ENCODE measurements around the gene GBA3.

Gene GBA3

GRCh38 chr4:22692736-22693135 is at the start of gene GBA3:
Gene GBA3 (plus strand): TSS chr4:22692937.
- no peak for DNase-seq (ENCODE audit: low read depth)

- no peak for DNase-seq (ENCODE audit: low read depth)
Observed at GRCh38 chr4:22643952-22644351, 48.8 kb upstream of the GBA3 start.

GRCh38 chr4:22645481-22646182 is 47.1 kb upstream of the GBA3 start:
- no peak for DNase-seq (ENCODE audit: low read depth)

- no peak for DNase-seq (ENCODE audit: low read depth)
Observed at GRCh38 chr4:22648996-22649395, 43.7 kb upstream of the GBA3 start.

DNA sequence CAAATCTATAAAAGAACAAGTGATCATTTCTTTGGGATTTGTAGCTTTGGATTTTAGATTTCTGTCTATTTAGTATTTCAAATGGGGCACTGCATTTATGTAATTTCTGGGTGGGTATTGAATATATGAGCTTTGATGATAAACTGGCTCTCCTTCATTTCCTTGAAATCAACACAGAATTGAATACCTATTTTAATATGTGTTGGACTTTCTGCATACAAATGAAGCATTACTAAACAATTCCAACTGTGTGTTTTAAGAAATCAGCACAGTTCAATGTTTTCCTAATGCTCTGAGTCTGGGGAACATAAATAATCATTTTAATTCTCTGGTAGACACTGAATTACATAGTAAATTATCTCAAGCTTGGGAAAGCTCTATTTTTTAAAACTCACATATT is 42.0 kb upstream of the GBA3 start:
- no peak for DNase-seq (ENCODE audit: low read depth)

DNA sequence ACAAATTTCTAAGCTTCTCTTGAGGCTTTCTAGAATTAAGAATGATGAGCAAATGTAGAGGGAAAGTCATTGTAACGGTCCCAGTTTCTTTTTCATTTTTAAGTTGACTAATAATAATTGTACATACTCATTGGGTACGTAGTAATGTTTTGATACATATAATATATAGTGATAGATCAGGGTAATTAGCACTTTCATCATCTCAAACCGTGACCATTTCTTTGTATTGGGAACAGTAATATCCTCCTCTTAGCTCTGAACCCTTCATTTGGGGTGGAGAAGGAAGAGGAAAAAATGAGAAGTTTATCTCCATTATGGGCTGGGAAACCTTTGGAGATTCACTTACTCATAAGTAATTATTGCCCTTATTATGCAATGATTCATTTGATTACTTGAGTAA is 39.0 kb upstream of the GBA3 start:
- no peak for DNase-seq (ENCODE audit: low read depth)

DNA sequence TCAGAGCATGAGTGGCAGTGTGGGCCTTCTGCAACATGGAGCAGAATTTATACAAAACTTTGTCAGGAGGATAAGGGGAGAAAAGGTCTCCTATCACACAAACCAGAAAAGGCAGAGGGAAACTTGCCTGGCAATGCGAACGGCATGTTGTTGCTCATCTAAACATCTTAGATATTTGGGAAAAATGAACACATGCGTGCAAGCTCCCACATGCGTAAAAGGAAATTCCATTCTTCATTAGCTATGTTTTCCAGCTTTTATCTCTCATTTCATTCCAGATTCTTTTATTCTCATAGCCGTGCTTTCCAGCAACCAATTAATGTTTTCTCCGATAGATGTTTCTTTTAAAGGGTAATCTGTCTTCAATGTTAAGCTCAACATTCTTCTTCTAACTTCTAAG is 31.3 kb upstream of the GBA3 start:
- no peak for DNase-seq (ENCODE audit: low read depth)

DNA sequence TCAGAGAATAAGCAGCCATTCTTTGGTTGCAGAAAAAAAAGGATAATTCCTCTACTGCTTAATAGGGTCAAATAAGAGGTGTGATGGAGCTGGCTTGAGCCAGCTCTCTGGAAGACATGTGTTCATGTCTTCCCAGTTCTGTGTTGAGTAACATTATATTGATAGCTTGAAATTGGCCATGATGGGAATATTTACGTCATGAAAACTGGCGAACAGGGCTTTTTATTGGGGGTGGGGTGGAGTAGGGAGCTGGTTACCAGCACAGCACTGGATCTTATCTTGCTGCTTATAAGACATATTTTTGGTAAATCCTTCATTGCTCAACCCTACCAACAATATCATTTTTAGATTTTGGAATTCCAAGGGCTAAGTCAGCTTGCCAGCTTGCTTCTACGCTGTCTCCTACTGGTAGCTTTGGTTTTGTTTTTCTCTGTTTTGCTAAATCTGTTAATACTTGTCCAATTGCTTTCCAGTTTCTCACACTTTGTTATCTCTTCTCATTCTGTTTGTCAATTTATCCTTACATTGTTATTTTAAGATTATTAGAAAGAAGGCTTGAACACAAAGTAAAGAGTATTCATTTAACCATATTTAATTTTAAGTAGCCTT is 25.3 kb upstream of the GBA3 start:
- DNase-seq (ENCODE audit: low read depth): no peak

- peak; percentile 45 for DNase-seq (ENCODE audit: low read depth)
Observed at GRCh38 chr4:22668301-22668700, 24.4 kb upstream of the GBA3 start.

DNA sequence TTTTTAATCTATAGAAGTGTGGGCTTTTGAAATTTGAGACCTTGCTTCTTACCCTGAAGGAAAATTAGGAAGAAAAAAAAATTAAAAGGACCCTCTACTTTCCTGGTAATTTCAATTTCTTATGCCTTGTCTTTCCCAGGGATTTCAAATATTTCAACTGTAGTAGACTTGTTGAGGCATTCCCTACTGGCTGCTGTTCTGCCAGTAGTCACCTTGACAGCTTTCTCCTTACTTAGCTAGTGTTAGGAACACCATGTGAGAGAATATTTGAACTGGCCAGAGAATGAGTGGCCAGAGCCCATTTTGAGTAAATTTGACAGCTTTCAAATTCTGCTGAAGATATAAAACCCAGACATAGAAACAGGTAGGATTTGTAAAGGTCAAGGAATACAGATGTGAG is 24.0 kb upstream of the GBA3 start:
- DNase-seq (ENCODE audit: low read depth): no peak

- DNase-seq (ENCODE audit: low read depth): peak; percentile 26
Observed at GRCh38 chr4:22670956-22671355, 21.8 kb upstream of the GBA3 start.

- DNase-seq (ENCODE audit: low read depth): no peak
Observed at GRCh38 chr4:22672519-22672918, 20.2 kb upstream of the GBA3 start.

DNA sequence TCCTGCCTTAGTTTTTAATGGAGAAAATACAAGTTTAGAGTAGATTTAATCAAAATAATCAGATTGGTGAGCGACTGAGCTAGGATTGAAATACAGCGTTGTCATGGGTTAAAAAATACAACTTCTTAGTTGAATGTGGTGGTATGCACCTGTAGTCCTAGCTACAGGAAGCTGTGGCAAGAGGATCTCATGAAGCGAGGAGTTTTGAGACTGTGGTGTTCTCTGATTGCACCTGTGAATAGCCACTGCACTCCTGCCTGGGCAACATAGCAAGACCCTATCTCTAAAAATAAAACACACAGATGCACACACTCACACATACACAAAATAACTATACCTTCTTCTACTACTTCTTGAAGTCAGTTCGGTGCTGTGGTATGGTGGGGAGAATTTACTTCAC is 19.8 kb upstream of the GBA3 start:
- DNase-seq (ENCODE audit: low read depth): no peak

DNA sequence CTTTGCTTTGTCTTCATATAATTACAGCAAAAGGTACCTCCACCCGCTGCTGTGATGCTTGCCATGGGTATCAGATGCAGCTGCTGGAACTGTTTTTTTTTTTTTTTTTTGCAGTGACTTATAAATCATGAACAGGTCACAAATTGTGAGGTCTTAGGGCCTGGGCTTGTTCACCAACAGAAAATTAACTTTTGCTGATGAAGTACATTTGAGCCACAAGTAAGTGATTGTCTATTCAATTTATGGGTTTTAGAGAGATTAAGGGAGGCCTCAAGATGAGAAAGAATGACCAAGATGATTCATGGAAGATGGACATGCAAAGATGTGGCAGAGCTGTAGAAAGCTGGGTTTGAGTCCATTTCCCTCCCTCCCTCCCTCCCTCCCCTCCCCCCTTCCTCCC is 18.0 kb upstream of the GBA3 start:
- DNase-seq (ENCODE audit: low read depth): no peak

DNA sequence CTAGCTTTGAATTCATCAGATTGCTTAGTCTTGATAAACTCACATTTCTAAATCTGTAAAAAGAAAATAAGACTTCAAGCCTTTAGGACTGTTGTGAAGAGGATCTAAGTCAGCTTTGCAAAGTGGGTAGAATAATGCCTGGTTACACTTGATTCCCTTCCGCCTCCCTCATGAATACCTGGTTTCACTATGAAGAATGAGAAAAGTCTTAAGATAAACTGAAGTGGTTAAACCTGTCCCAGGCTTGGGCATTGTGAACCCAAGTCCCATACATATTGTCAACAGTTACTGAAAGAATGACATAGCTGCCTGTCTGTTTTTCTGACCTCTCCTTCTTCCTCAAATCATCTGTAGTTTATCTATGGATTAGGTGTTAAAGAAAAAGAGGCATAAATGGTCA is 16.7 kb upstream of the GBA3 start:
- DNase-seq (ENCODE audit: low read depth): no peak

GRCh38 chr4:22677780-22678179 is 15.0 kb upstream of the GBA3 start:
- no peak for DNase-seq (ENCODE audit: low read depth)

GRCh38 chr4:22678940-22679854 is 13.5 kb upstream of the GBA3 start:
- no peak for DNase-seq (ENCODE audit: low read depth)

- DNase-seq (ENCODE audit: low read depth): no peak
Observed at GRCh38 chr4:22680065-22680642, 12.6 kb upstream of the GBA3 start.

DNA sequence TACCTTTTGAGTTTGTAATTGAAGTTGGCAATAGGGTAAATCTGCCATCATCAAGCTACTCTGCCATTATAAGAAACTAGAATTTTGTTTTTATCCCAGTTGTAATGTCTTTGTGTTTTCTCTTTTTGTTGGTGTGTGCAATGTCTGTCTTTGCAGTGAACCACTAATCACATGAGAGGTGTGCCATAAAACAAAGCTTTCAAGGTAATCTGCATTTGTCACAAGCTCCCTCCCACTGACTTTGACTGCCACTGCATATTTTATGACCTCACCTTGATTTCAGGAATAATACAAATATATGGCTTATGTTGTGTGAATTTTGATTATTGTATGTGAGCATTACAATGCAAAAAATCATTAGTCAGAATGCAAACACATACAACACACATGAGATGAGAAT is 9.0 kb upstream of the GBA3 start:
- no peak for DNase-seq (ENCODE audit: low read depth)

- no peak for DNase-seq (ENCODE audit: low read depth)
Observed at GRCh38 chr4:22686141-22686540, 6.6 kb upstream of the GBA3 start.

DNA sequence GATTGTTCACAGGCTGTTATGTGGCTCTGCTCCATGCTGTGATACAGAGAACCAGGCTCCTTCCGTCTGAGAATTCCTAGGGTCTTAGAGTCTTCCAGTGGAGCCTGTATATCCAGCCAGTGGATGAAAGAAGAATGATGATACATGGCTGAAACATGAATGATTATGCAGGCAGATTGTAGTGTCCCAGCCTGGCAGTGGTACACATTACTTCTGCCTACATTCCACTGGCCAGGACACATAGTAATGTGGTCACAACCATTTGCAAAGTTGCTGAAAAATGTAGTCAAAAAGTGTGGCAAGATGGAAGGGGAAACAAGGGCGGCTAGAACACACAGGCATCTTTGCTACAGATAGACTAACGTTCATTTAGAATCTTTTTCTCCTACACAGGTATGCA is 4.5 kb upstream of the GBA3 start:
- peak; percentile 30 for DNase-seq (ENCODE audit: low read depth)

- no peak for DNase-seq (ENCODE audit: low read depth)
Observed at GRCh38 chr4:22689428-22689827, 3.3 kb upstream of the GBA3 start.

DNA sequence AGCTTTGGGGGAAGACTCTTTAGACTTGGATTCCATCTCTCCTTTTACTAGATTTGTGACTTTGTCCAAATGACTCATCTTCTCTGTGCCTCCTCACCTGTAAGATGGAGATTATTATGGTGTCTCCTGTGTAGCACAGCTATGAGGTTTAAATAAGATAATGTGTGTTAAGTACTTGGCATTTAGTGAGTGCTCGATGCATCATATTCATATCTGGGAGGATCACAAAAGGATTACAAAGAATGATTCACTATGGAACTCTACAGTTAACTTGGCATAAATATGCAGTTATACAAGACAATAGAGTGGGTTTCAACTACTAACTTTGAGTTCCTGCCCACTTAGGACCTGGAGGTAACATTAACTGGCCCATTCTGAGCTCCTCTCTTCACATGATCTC is 2.3 kb downstream of the GBA3 start:
- DNase-seq (ENCODE audit: low read depth): no peak

Data from non-pigmented ciliary epithelial cell (primary cell).